Measurements from ENCODE around the gene NXNL1.

NXNL1 gene

DNA sequence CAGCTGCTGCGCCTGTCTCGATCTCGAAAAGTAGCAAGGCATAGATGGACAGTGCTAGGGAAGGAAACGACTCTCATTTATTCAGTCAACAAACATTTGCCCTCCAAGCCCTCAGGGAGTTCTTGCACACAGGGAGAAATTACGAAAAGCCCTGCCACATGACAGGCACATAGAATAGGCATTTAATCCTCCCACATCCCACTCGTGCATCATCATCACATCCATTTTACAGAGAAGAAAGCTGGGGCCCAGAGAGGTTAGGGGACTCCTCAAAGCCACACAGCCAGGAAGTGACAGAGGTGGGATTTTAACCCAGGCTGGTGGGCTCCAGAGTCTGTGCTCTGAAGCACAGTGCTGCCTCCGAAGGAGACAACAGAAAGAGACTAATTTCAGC, 23.9 kb downstream of the NXNL1 start:
- H3K27ac ChIP-seq (ENCODE audit: insufficient read depth, low read depth, low read length, poor library complexity, severe bottlenecking), result no peak overlapping the region
- WGBS, 2 experiments, result 85 to 86% methylated on average over 7 of the region's 7 CpGs

DNA sequence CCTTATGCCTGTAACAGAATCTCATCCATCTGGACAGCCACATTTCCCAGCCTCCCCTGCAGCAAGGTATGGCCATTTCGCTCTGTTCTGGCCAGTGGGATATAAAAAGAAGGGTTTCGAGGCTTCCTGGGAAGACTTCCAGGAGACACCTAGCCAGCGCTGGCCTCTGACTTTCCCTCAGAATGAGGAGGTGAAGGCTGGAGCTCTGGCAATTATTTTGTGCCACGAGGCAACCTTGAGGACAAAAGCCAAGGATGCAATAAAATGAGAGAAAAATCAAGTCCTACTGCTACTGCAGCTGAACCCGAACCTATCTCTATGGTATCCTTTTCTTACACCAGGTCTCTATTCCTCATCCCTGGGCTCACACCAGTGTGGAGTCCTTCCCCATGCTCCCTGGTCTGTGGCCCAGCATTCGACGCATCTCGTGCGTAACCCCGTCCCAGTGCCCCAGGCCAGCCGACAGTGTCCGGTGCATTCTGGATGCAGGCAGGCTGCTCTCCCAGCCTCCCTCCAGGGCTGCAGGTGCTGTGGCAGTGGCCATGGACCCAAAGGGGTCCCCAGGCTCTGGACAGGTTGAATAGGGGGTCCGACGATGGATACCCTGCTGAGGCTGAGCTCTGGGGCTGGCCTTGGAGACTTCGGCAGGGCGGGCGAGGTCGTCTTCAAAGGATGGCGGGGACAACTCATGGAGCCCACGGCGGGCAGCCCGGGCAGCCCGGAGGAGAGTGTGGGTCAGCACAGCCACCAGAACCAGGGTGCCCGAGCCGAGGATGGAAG, 24.4 kb downstream of the NXNL1 start:
- no peaks in the 10 kb centered on the region for H3K27me3 ChIP-seq (ENCODE audit: control insufficient read depth, insufficient read depth, low read length, poor library complexity, severe bottlenecking)
- peaks cover 5% of the 10 kb centered on the region for H3K36me3 ChIP-seq (ENCODE audit: control insufficient read depth, insufficient read depth, low read length)
- 95 to 96% methylated on average over 25 of the region's 25 CpGs for WGBS, 2 experiments
- no peaks in the 10 kb centered on the region for H3K4me1 ChIP-seq (ENCODE audit: control insufficient read depth, insufficient read depth, low read length)
- H3K4me3 ChIP-seq (ENCODE audit: insufficient read depth, low read depth, low read length), result no peak overlapping the region
- no peak overlapping the region for H3K27ac ChIP-seq (ENCODE audit: insufficient read depth, low read depth, low read length, poor library complexity, severe bottlenecking)
- H3K9me3 ChIP-seq (ENCODE audit: control insufficient read depth, low read length), result no peaks in the 10 kb centered on the region

More for the DNA sequence above, 23.9 kb downstream of the NXNL1 start:
- no peaks in the 10 kb centered on the region for H3K9me3 ChIP-seq (ENCODE audit: control insufficient read depth, low read length)
- peaks cover 5% of the 10 kb centered on the region for H3K36me3 ChIP-seq (ENCODE audit: control insufficient read depth, insufficient read depth, low read length)
- no peaks in the 10 kb centered on the region for H3K4me1 ChIP-seq (ENCODE audit: control insufficient read depth, insufficient read depth, low read length)
- no peaks in the 10 kb centered on the region for H3K27me3 ChIP-seq (ENCODE audit: control insufficient read depth, insufficient read depth, low read length, poor library complexity, severe bottlenecking)
- no peak overlapping the region for H3K4me3 ChIP-seq (ENCODE audit: insufficient read depth, low read depth, low read length)

DNA sequence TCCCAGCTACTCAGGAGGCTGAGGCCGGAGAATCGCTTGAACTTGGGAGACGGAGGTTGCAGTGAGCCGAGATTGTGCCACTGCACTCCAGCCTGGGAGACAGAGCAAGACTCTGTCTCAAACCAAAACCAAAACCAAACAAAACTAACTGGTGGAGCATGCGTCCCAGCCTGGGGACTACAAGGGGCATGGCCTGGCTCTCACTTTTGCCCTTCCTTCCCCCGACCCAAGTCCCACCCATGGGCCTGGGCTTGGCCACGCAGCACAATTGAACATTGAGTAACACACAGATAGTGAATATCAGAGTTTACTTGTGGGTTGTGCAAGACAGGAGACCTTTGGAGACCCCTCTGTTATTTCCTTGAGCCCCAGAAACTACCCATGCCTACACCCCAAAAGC, 25.5 kb downstream of the NXNL1 start:
- Histone ChIP-seq H3K4me3 (ENCODE audit: insufficient read depth, low read depth, low read length) (no peak overlapping the region), H3K9me3 (ENCODE audit: control insufficient read depth, low read length) (no peaks in the 10 kb centered on the region), H3K27me3 (ENCODE audit: control insufficient read depth, insufficient read depth, low read length, poor library complexity, severe bottlenecking) (no peaks in the 10 kb centered on the region), H3K4me1 (ENCODE audit: control insufficient read depth, insufficient read depth, low read length) (no peaks in the 10 kb centered on the region), H3K27ac (ENCODE audit: insufficient read depth, low read depth, low read length, poor library complexity, severe bottlenecking) (no peak overlapping the region), H3K36me3 (ENCODE audit: control insufficient read depth, insufficient read depth, low read length) (peaks cover 5% of the 10 kb centered on the region)
- WGBS, 2 experiments, result 92 to 96% methylated on average over 7 of the region's 7 CpGs

DNA sequence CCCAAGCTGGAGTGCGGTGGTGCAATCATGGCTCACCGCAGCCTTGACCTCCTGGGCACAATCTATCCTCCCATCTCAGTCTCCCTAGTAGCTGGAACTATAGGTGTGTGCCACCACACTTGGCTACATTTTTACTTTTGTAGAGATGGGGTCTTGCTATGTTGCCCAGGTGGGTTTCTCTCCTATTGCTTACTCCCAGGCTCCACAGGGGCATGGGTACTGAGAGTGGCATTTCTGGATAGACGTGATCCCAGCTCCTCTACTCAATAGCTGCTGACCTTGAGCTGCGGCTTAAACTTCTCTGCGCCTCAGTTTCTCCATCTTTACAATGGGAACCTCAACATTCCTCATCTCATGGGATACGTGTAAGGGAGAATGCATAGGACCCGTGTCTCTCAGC, 29.3 kb downstream of the NXNL1 start:
- 93 to 94% methylated on average over 7 of the region's 7 CpGs for WGBS, 2 experiments
- Histone ChIP-seq H3K36me3 (ENCODE audit: control insufficient read depth, insufficient read depth, low read length) (peaks cover 5% of the 10 kb centered on the region), H3K4me1 (ENCODE audit: control insufficient read depth, insufficient read depth, low read length) (no peaks in the 10 kb centered on the region)

DNA sequence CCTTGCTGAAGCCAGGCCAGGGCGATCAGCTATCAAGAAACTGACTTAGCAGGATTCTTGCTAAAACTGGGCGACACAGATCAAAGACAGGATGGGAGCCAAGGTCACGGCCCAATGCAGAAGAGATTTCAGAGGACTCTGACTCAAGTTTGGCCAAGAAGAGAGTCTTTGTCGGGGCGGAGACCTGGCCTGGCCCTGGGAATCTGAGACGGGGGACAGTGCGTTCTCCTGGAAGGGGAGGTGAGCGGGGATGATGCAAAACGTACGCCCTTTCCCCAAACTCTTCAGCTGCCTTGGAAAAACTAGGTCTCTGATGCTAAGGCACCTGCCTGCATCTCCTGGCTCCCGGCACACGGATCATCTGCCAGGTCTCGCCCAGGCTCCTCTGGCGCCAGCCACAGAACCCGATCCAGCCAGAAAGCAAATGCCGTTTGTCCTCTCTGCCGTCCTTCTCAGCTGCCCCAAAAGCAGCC, 31.0 kb downstream of the NXNL1 start:
- Histone ChIP-seq H3K9me3 (ENCODE audit: control insufficient read depth, low read length) (no peaks in the 10 kb centered on the region), H3K27me3 (ENCODE audit: control insufficient read depth, insufficient read depth, low read length, poor library complexity, severe bottlenecking) (no peaks in the 10 kb centered on the region), H3K36me3 (ENCODE audit: control insufficient read depth, insufficient read depth, low read length) (no peaks in the 10 kb centered on the region), H3K27ac (ENCODE audit: insufficient read depth, low read depth, low read length, poor library complexity, severe bottlenecking) (no peak overlapping the region), H3K4me1 (ENCODE audit: control insufficient read depth, insufficient read depth, low read length) (peaks cover under 1% of the 10 kb centered on the region), H3K4me3 (ENCODE audit: insufficient read depth, low read depth, low read length) (no peak overlapping the region)
- 89 to 91% methylated on average over 17 of the region's 17 CpGs for WGBS, 2 experiments

More for the DNA sequence above, 29.3 kb downstream of the NXNL1 start:
- Histone ChIP-seq H3K27me3 (ENCODE audit: control insufficient read depth, insufficient read depth, low read length, poor library complexity, severe bottlenecking) (no peaks in the 10 kb centered on the region), H3K9me3 (ENCODE audit: control insufficient read depth, low read length) (no peaks in the 10 kb centered on the region), H3K27ac (ENCODE audit: insufficient read depth, low read depth, low read length, poor library complexity, severe bottlenecking) (no peak overlapping the region), H3K4me3 (ENCODE audit: insufficient read depth, low read depth, low read length) (no peak overlapping the region)

DNA sequence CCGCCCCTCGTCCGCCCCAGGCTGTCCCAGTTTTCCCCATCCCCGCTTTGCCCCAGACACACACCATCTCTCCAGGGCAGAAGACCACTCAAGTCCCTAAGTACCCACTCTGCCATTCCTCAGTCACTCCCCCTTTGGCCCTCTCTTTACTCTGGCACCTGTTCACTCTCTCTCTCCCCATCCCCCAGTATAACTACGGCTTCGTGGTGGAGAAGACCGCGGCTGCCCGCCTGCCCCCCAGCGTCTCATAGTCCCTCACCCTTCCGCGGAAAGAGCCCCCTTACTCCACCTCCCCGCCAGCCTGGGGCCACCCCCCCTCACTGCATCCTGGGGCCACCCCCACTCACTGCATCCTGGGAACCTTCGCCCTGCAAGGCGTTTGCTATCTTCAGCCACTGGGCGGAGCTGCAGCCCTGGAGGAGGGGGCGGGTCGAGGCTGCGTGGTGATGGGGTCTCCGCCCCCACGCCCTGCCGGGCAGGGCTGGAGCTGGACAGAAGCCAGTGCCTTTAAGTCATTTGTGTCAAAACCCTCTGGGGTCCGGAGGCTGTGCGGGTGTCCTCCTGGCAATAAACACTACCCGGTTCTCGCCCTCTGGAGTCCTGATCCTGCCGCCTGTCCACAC, 35.9 kb downstream of the NXNL1 start:
- peaks cover 4% of the 10 kb centered on the region for H3K4me1 ChIP-seq (ENCODE audit: control insufficient read depth, insufficient read depth, low read length)
- peak overlapping the region; percentile 16 for H3K4me3 ChIP-seq (ENCODE audit: insufficient read depth, low read depth, low read length)
- H3K9me3 ChIP-seq (ENCODE audit: control insufficient read depth, low read length), result no peaks in the 10 kb centered on the region
- no peaks in the 10 kb centered on the region for H3K36me3 ChIP-seq (ENCODE audit: control insufficient read depth, insufficient read depth, low read length)
- no peaks in the 10 kb centered on the region for H3K27me3 ChIP-seq (ENCODE audit: control insufficient read depth, insufficient read depth, low read length, poor library complexity, severe bottlenecking)
- H3K27ac ChIP-seq (ENCODE audit: insufficient read depth, low read depth, low read length, poor library complexity, severe bottlenecking), result no peak overlapping the region
- 13 to 14% methylated on average over 26 to 27 of the region's 27 CpGs for WGBS, 2 experiments

DNA sequence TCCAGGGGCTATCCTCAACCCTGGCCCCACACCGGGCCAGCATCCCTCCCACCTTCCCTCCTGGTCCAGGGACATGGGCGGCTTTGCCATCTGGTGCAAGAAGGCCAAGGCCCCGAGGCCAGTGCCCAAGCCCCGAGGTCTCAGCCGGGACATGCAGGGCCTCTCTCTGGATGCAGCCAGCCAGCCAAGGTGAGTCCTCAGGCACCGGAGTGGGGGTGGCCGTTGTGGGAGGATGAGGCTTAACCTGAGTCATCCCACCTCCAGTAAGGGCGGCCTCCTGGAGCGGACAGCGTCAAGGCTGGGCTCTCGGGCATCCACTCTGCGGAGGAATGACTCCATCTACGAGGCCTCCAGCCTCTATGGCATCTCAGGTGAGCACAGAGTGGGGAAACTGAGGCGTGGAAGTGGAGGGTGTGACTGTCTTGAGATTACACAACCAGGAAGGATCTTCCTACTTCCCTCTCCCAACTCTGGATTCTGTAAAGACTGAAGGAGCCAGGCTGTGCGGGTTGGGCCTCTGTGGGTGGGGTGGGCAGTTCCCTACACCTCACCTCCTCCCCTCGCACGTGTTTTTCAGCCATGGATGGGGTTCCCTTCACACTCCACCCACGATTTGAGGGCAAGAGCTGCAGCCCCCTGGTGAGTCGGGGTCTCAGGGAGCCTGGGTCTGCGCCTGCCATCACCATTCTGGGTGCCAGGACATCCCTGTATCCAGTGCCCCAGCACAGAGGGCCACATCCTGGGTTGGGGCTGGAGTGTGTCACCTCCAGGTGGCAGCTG, 37.1 kb downstream of the NXNL1 start:
- Histone ChIP-seq H3K4me3 (ENCODE audit: insufficient read depth, low read depth, low read length) (no peak overlapping the region), H3K4me1 (ENCODE audit: control insufficient read depth, insufficient read depth, low read length) (peaks cover 4% of the 10 kb centered on the region), H3K27ac (ENCODE audit: insufficient read depth, low read depth, low read length, poor library complexity, severe bottlenecking) (no peak overlapping the region), H3K9me3 (ENCODE audit: control insufficient read depth, low read length) (no peaks in the 10 kb centered on the region), H3K36me3 (ENCODE audit: control insufficient read depth, insufficient read depth, low read length) (no peaks in the 10 kb centered on the region), H3K27me3 (ENCODE audit: control insufficient read depth, insufficient read depth, low read length, poor library complexity, severe bottlenecking) (no peaks in the 10 kb centered on the region)
- WGBS, 2 experiments, result 93% methylated on average over 20 of the region's 20 CpGs

DNA sequence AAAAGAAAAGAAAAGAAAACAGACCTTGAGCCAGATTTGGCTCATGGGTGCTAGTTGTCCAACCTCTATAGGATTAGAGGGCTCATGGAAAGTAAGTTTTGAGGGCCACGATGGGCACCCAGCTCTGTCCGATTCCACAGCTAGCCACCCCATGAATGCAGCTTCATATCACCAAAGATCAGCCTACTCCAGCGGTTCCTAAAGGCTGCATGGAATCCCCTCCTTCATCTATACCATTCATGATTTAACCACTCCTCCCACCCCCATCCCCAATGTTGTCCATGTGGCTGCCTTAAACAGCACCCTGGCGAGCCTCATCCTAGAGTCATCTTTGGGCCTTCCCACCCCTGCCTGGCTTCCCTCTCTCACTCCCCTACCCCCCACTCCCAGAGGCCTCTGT, 38.8 kb downstream of the NXNL1 start:
- Histone ChIP-seq H3K4me1 (ENCODE audit: control insufficient read depth, insufficient read depth, low read length) (peaks cover 4% of the 10 kb centered on the region), H3K27ac (ENCODE audit: insufficient read depth, low read depth, low read length, poor library complexity, severe bottlenecking) (no peak overlapping the region), H3K9me3 (ENCODE audit: control insufficient read depth, low read length) (no peaks in the 10 kb centered on the region), H3K27me3 (ENCODE audit: control insufficient read depth, insufficient read depth, low read length, poor library complexity, severe bottlenecking) (no peaks in the 10 kb centered on the region), H3K4me3 (ENCODE audit: insufficient read depth, low read depth, low read length) (no peak overlapping the region), H3K36me3 (ENCODE audit: control insufficient read depth, insufficient read depth, low read length) (no peaks in the 10 kb centered on the region)
- 94 to 96% methylated on average over 4 of the region's 4 CpGs for WGBS, 2 experiments

DNA sequence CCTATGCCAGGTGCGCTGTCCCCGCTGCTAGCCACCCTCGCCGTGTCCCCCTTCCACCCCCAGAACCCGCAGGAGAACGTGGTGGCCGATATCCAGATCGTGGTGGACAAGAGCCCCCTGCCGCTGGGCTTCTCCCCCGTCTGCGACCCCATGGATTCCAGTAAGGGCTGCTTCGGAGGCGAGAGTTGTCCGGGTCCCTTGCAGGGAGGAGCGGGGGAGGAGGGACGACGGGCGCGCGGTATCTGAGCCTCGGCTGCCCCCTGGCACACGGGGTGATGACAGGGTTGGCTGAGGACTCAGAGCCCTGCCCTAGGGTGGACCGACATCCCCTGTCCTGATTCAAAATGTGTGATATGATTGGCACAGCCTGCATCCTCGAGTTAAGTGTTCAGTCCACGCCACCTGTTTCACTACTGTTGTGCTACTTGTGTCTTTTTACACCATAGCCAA, 40.2 kb downstream of the NXNL1 start:
- 10 to 11% methylated on average over 25 of the region's 25 CpGs for WGBS, 2 experiments
- no peaks in the 10 kb centered on the region for H3K36me3 ChIP-seq (ENCODE audit: control insufficient read depth, insufficient read depth, low read length)
- H3K4me3 ChIP-seq (ENCODE audit: insufficient read depth, low read depth, low read length), result peak overlapping the region; percentile 86
- H3K27me3 ChIP-seq (ENCODE audit: control insufficient read depth, insufficient read depth, low read length, poor library complexity, severe bottlenecking), result no peaks in the 10 kb centered on the region
- no peaks in the 10 kb centered on the region for H3K9me3 ChIP-seq (ENCODE audit: control insufficient read depth, low read length)
- no peak overlapping the region for H3K27ac ChIP-seq (ENCODE audit: insufficient read depth, low read depth, low read length, poor library complexity, severe bottlenecking)
- peaks cover 7% of the 10 kb centered on the region for H3K4me1 ChIP-seq (ENCODE audit: control insufficient read depth, insufficient read depth, low read length)

All from ectodermal cell (in vitro differentiated cells).